NCI-H2196 treated with DMSO at 0.1 percent for 48 hours (cell line): ENCODE data around the gene DHFR.

Source experiments
- DNase-seq: peaks from one replicate; lab custom pipeline; 2025; ENCODE audit not compliant: unreplicated experiment; lab: John Stamatoyannopoulos, UW

The DHFR gene

GRCh38 chr5:80655231-80655774, 520 bp upstream of the DHFR start:
- no peak for DNase-seq

DNA sequence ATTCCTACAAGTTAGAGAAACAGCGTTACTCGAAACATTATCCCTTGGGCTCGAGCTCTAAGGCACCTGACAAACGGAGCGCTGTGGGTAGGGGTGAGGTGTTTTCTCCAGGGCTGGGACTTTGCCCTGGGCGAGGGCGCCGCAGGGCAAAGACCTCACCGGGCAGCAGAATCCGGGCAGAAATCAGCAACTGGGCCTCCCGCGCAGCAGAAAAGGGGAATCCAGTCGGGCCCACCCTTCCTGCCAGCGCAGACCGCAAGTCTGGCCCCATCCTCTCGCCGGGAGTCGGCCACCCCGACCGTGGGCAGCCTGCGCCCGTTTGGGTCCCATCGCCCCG, 761 bp downstream of the DHFR start:
- no peak for DNase-seq

DNA sequence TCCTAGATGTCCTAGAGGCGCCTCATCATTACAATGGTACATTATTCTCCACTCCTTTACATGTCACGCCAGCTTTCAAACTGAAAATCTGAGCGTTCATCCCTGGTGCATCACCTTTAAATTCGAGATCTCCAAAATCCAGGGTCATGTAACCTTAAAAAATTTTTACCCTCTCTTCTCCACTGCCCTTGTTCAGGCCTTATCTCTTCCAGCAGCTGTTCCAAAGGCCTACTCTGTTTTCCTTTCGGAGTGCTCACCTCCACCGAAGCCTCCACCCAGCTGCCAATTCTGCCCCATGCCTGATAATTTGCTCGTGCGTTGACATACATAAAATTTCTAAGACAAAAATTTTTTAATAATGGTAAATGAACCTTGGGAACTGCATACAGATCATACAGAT, 1.3 kb downstream of the DHFR start:
- no peak for DNase-seq

GRCh38 chr5:80646926-80647325, 7.9 kb downstream of the DHFR start:
- DNase-seq, result no peak

DNA sequence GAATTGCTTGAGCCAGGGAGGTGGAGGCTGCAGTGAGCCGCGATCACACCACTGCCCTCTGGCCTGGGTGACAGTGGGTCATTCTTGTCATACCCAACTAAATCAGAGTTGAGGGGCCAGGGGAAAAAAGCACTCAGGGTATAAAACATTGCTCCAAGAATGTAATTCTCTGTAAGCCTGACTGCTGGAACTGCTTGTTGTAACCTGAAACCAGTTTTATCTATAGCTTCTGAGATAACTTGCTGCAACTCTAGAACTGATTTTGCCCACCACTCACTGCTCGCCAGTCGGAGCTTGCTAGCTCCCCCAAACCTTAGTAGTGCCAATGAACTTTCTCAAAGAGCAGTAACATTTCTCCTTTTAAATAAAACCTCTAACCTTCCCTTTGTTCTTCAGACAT, 9.9 kb downstream of the DHFR start:
- no peak for DNase-seq

- no peak for DNase-seq
These were observed 13.4 kb downstream of the DHFR start for GRCh38 chr5:80641353-80641752.

GRCh38 chr5:80634193-80634592, 20.6 kb downstream of the DHFR start:
- no peak for DNase-seq

GRCh38 chr5:80632700-80633099, 22.1 kb downstream of the DHFR start:
- no peak for DNase-seq

DNA sequence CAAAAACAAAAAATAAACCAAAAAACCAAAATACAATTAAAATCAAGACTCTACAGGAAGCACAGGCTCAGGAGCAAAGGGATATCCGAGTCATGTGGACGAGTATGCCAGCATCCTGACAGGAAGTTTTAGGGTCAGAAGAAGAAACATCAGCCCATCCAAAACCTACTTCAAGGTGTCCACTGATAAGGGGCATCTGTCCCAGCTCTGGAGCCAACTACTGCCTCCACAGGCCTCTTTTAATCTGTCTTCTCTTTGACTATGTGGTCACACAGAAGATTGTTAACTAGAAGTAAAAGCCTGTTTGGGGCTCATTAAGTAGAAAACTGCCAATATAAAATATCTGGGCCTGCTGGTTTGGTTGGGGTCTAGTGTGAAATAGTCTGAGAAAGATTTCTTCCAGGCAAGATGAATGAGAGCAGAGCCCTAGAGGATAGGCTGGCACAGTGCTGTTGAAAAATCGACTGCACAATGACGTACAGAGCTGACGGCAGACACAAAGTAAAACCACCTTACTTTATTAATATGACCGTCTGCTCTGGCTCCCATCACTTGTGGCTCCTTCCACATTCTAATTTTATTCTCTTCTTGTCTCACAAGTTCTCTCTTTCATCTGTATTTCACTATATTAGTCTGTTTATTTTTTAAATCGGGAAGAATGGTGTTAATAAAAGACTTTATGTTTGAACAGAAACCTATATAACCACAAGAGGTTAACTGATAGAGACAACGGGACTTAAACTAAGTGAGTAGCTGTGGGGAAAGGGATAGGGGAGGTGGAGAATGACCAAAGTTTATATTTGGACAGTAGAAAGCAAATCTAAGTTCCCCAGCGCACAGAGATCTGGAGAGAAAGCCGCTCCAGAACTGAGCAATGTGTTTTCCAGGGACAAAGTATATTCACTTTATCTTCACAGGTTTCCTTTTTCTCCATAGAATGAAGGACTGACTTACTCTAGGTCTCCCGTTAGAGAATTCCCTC, 23.2 kb downstream of the DHFR start:
- no peak for DNase-seq

- no peak for DNase-seq
These were observed 25.5 kb downstream of the DHFR start for GRCh38 chr5:80629281-80629680.

GRCh38 chr5:80625230-80625629, 29.6 kb downstream of the DHFR start:
- no peak for DNase-seq

GRCh38 chr5:80623999-80624398, 30.8 kb downstream of the DHFR start:
- DNase-seq, result no peak

GRCh38 chr5:80622756-80623155, 32.0 kb downstream of the DHFR start:
- DNase-seq, result no peak

DNA sequence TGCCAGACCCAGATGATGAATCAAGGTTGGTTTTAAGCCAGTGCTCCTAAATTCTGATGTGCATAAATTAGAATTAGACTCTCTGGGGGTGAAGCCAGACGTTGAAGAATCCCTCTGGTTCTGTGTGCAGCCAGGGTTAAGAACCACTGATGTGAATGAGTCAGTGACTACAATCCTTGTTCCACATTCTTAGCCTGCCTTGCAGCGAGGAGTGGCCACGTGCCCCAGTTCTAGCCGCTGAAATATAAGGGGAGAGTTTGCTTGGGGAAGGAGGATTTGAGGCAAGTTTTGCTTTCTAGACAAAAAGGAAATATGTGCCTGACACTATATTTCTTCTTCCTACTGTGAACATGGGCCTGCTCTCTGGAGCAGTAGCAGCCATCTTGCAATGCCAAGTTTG, 34.6 kb downstream of the DHFR start:
- no peak for DNase-seq

- DNase-seq, result no peak
These were observed 35.7 kb downstream of the DHFR start for GRCh38 chr5:80619086-80619485.

- no peak for DNase-seq
These were observed 36.3 kb downstream of the DHFR start for GRCh38 chr5:80618438-80618837.

DNA sequence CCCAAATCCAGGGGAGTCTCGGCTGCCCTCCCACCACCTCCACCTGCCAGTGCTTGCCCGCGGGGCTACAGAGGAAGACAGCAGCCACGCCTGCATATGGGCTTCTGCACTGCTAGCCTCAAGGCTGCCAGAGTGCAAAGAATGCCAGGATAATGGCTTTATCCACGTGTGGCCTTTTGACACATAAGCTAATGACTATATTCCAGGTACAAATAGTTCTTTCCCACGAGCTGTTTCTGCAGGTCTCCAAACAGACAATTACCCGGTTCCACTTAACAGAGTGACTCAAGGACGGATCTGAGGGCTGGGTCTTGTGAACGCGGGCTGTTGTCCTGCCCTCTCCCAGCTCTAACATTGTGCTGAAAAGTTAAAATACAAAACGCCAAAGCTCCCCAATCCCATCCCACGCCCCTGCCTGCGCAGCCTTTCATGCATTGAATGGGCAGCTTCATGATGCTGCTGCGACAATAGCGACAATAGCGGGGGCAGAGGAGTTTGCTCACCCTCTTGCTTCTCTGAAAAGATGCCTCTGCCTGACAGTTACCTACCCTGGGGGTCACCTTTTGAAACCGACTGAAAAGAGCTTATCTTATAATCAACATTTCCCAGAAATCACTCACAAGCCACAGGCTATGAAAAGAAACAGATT, 39.4 kb downstream of the DHFR start:
- DNase-seq, result no peak

- DNase-seq, result no peak
These were observed 45.1 kb downstream of the DHFR start for GRCh38 chr5:80609692-80610091.

- DNase-seq, result no peak
These were observed 46.1 kb downstream of the DHFR start for GRCh38 chr5:80608731-80609130.

DNA sequence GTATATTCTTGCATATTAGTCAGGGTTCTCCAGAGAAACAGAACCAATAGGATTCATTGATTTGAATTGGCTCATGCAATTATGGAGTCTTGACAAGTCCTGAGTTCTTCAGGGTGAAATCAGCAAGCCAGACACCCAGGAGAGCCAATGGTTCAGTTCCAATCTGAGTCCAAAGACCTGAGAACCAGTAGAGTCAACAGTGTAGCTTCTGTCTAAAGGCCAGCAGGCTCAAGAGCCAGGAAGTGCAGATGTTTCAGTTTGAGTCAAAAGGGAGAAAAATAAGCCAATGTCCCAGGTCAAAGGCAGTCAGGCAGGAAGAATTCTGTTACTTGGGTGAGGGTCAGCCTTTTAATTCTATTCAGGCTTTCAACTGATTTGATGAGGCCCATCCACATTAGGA, 47.0 kb downstream of the DHFR start:
- no peak for DNase-seq

- no peak for DNase-seq
These were observed 47.4 kb downstream of the DHFR start for GRCh38 chr5:80607343-80607742.
